GM06990 (cell line): ENCODE results near the gene CHTF8.

ENCODE experiments used
- DNase-seq: peaks from one replicate; pipeline ENCODE4 v3.0.0-alpha.2; 2011; ENCODE audit not compliant: insufficient read length; ENCODE audit errors: extremely low read depth
- H3K27me3 ChIP-seq: replicated peaks from 2 replicates; pipeline ENCODE4 v1.6.0; 2011; ENCODE audit warnings: low read length; ENCODE audit not compliant: control insufficient read depth, insufficient read depth
- H3K36me3 ChIP-seq: 2 replicates; pipeline ENCODE4 v1.5.1; 2011; ENCODE audit warnings: low read length; ENCODE audit not compliant: control insufficient read depth, insufficient read depth
- H3K4me3 ChIP-seq: replicated peaks from 2 replicates; pipeline ENCODE4 v1.5.1; 2011; ENCODE audit warnings: low read depth, mild to moderate bottlenecking, control low read depth, low read length
- TF ChIP-seq, protein P1 (sequence below): IDR thresholded peaks from 2 replicates; pipeline ENCODE4 v1.5.1; 2011; ENCODE audit warnings: low read length, control low read depth, mild to moderate bottlenecking, inconsistent platforms; ENCODE audit not compliant: insufficient read depth, poor library complexity, severe bottlenecking

Gene CHTF8

DNA sequence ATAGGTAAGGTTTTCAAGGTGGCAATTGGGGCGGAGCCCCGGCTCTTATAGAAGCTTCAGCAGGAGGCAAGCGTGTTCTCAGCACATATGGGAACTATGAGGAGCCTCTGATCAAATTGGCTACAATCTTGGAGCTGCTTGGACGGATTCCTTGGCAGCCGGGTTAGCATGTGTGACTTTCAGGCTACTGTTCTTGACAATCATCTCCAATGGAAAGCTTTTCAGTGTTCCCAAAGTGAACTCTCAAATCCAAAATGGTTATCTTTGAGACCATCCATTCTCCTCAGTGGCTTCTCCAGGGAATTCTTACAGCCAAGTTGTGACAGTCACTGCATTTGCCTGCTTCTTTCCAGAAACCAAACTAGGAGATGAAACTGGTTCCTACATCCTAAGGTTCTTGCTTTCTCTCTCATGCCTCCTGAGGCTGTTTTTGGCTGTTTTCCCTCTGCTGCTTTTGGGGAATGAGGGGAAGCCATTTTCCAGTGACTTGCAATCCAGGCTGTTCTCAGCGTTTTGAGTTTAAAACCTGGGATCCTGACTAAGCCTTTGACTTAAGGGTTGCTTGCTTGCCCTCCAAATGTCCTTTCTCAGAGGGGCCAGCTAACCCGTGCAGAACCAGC is 16.0 kb downstream of the CHTF8 start:
- no peak for DNase-seq
- H3K4me3 ChIP-seq = no peak overlapping the region
- TF ChIP-seq, protein P1, sequence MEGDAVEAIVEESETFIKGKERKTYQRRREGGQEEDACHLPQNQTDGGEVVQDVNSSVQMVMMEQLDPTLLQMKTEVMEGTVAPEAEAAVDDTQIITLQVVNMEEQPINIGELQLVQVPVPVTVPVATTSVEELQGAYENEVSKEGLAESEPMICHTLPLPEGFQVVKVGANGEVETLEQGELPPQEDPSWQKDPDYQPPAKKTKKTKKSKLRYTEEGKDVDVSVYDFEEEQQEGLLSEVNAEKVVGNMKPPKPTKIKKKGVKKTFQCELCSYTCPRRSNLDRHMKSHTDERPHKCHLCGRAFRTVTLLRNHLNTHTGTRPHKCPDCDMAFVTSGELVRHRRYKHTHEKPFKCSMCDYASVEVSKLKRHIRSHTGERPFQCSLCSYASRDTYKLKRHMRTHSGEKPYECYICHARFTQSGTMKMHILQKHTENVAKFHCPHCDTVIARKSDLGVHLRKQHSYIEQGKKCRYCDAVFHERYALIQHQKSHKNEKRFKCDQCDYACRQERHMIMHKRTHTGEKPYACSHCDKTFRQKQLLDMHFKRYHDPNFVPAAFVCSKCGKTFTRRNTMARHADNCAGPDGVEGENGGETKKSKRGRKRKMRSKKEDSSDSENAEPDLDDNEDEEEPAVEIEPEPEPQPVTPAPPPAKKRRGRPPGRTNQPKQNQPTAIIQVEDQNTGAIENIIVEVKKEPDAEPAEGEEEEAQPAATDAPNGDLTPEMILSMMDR = no peak
- peaks cover 31% of the 10 kb centered on the region for H3K36me3 ChIP-seq
- no peaks in the 10 kb centered on the region for H3K27me3 ChIP-seq

DNA sequence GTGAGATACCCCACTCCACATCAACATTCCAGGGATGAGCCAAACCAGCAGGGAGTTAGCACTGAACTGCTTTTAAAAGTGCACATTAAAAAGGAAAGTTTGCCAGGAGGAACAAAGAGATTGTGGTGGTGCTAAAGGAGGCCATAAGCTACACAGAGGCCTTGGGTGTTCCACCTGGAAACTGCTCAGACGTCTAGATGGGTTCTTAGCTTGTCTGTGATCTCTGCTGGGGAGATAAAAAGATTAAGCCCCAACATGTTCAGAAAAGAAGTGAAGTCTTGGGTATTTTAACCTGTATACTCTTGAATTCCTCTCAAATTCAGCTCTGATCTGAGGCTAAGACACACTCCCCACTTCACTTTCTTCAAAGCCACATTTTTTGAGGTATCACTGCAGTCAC is 16.6 kb downstream of the CHTF8 start:
- TF ChIP-seq, protein P1 = no peak
- Histone ChIP-seq H3K27me3 (no peaks in the 10 kb centered on the region), H3K36me3 (peaks cover 26% of the 10 kb centered on the region), H3K4me3 (no peak overlapping the region)
- DNase-seq = no peak

DNA sequence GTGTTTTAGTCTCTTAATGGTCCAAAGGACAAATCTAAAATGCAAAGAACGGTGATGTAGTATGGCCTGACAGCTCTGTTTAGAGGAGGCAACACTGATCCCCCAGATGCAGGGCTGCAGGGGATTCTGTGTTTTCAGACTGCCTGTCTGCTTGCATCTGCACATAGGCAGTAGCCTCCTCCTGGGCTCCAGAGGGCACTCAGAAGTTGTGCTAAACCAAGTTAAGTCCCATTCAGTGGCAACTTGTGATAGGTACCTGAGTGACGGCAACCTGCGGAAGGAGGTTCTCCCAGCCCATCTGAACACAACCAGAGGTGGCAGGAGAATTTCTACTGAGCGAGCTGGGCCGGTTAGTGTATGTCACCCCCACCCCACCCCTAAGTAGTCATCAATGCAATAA is 17.0 kb downstream of the CHTF8 start:
- Histone ChIP-seq H3K27me3 (no peaks in the 10 kb centered on the region), H3K4me3 (no peak overlapping the region), H3K36me3 (peaks cover 22% of the 10 kb centered on the region)
- TF ChIP-seq, protein P1 = no peak
- no peak for DNase-seq

DNA sequence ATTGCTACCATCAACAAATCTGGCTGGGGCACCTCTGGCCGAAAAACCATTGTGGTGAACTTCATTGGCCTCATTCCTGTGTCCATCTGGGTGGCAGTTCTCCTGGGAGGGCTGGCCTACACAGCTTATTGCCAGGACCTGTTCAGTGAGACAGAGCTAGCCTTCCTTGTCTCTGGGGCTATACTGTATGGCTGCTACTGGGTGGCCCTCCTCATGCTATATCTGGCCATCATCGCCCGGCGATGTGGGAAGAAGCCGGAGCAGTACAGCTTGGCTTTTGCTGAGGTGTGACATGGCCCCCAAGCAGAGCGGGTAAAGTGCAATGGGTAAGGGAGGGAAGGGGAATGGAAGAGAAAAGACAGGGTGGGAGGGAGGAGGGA is 17.4 kb downstream of the CHTF8 start:
- H3K27me3 ChIP-seq = no peaks in the 10 kb centered on the region
- TF ChIP-seq, protein P1 = no peak
- DNase-seq = no peak
- peaks cover 22% of the 10 kb centered on the region for H3K36me3 ChIP-seq
- no peak overlapping the region for H3K4me3 ChIP-seq

DNA sequence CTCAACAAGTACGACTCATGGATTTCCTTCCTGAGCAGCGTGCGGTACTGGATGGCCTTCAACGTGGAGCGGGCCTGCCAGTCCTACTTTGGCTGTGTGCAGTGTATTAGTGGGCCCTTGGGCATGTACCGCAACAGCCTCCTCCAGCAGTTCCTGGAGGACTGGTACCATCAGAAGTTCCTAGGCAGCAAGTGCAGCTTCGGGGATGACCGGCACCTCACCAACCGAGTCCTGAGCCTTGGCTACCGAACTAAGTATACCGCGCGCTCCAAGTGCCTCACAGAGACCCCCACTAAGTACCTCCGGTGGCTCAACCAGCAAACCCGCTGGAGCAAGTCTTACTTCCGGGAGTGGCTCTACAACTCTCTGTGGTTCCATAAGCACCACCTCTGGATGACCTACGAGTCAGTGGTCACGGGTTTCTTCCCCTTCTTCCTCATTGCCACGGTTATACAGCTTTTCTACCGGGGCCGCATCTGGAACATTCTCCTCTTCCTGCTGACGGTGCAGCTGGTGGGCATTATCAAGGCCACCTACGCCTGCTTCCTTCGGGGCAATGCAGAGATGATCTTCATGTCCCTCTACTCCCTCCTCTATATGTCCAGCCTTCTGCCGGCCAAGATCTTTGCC is 17.9 kb downstream of the CHTF8 start:
- TF ChIP-seq, protein P1 = no peak
- DNase-seq = no peak
- peaks cover 20% of the 10 kb centered on the region for H3K36me3 ChIP-seq
- no peaks in the 10 kb centered on the region for H3K27me3 ChIP-seq
- no peak overlapping the region for H3K4me3 ChIP-seq
